Activated T-helper 1 cell treated with Interleukin-2 at 50 U/mL for 16 hours (primary cell): ENCODE data around the gene ITGB1BP1.

Experiments used
- DNase-seq: peaks from one replicate; pipeline ENCODE4 v3.0.0-alpha.2; 2020; ENCODE audit warnings: low read depth

ITGB1BP1 gene

DNA sequence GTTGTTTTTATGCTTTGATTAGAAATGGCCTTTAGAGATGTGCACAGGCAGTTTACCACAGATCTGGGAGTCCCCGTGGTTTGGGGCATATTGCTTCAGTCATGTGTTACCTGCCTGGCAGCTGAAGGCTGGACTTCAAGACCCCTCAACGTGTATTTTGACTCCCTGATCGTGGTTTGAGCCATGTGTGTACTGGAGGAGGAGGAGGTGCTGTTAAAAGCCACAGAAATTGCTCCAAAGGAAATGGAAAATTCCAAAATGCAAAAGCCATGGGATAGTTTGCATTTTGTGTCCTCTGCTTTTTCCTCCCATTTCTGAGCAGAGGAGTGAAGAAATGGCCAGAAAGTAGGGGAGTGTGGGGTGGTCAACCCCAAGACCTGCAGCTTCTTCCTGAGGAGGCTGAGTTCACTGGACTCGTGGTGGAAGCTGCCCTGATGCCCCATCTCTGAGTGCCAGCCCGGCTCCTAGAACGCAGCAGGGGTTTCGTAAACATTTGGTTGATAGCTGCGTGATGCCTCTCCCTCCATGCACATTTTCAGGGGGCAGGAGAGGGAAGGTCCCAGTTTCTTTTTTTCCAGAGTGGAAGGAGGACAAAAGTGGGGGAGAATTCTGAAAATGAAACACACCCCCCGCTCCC lies 45.7 kb downstream of the ITGB1BP1 start:
- no peak for DNase-seq

DNA sequence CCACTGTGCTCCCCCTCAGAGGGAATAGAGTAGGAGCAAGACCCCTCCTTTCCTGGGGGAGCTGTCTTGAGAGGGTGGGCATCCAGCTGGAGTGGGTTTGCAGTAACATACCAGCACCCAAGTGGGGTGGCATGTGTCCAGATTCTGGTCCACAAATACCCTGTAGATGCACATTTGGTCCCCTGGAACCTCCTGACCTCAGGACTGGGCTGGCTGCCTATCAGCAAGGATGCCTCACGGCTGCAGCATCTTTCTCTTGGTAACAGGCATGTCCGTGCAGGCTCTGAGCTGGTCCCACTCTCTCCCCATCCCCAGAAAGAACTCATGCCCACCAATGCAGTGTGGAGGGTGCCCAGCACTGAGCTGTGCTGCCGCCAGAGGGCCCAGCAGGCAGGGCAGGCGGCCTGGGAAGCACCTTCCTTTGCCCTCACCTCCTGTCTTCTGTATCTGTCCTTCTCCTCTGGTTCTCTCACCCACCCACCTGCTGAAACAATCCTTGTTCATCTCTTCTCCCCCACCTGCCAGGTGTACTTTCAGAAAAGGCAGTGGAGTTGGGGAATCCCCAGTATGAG lies 47.4 kb downstream of the ITGB1BP1 start:
- no peak for DNase-seq

GRCh38 chr2:9374071-9374730 lies 49.1 kb downstream of the ITGB1BP1 start:
- no peak for DNase-seq

GRCh38 chr2:9373476-9373875 lies 49.9 kb downstream of the ITGB1BP1 start:
- DNase-seq: no peak

GRCh38 chr2:9373047-9373446 lies 50.3 kb downstream of the ITGB1BP1 start:
- no peak for DNase-seq

- no peak for DNase-seq
Observed at GRCh38 chr2:9370746-9371145, 52.6 kb downstream of the ITGB1BP1 start.

DNA sequence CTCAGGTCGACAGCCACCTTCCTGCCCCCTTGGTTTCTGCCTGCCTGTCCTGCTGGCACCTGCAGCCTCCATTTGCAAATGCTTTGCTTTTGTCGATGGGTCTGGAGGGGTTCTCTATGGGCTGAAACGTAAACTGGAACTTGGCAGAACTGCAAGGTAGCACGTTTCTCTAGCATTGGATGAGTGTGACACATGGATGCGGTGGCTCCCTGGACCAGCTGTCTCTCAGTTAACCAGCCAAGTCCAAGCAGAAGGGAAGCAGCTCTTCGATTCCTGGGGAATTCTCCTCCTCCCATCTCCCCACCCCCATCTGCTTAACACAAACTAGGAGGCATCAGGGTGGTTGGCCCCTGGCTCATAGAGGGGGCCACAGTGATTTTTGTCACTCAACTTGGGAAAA lies 57.3 kb downstream of the ITGB1BP1 start:
- no peak for DNase-seq

DNA sequence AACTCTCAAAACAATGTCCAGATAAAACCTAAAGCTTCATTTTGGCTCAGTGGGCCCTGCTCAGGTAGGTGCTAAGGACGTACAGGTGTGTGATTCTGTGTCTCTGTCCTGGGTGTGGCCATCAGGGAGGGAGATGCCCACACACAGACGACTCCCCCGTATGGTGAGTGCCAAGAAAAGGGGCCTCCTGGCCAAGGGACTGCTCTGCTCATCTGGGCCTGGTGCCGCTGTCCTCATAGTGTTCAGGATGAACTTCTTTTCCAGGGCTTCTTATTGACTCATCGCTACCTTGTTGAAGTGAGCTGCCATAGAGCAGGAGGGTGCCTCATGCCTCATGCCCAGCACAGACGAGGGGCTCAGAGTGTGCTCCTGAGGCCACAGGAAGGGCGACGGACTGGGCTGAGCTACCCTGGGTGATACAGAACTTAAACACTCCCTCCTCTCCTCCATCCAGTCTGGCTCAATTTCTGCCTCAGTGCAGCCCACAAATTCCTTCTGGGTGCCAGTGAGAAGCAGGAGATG lies 57.8 kb downstream of the ITGB1BP1 start:
- DNase-seq: no peak

- DNase-seq: no peak
Observed at GRCh38 chr2:9364791-9365497, 58.4 kb downstream of the ITGB1BP1 start.

DNA sequence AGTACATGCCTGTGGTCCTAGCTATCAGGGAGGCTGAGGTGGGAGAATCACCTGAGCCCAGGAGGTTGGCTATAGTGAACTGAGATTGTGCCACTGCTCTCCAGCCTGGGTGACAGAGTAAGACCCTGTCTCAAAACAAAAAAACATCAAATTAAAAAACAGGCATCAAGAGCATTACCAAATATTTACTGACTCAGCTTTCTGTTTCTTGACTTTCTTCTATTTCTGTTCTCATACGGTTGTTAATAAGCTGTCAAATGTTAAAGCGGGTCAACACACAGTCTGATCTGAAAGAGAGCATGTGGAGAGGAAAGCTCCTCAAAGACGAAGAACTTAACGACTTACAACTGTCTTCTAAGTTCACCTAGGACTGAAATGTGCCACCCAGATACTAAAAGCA lies 59.0 kb downstream of the ITGB1BP1 start:
- DNase-seq: no peak

DNA sequence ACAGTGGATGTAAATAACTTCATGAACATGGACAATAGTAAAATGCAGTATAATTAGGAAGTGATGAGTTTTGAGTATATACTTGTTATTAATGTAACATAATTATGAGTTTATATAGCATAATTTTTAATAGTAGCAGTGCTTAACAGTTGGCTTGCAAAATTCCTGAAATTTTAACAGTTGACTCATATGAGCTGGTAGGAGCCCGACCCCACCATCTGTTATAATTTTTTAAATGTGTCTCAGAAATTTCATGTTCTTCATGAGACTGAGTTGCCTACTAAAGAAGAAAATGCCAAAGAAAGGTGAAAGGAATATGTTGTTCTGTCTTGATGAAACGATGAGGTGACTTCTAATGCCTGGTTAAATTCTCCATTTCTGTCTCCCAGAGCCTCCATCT lies 62.6 kb downstream of the ITGB1BP1 start:
- DNase-seq: no peak

- no peak for DNase-seq
Observed at GRCh38 chr2:9360110-9360509, 63.2 kb downstream of the ITGB1BP1 start.

DNA sequence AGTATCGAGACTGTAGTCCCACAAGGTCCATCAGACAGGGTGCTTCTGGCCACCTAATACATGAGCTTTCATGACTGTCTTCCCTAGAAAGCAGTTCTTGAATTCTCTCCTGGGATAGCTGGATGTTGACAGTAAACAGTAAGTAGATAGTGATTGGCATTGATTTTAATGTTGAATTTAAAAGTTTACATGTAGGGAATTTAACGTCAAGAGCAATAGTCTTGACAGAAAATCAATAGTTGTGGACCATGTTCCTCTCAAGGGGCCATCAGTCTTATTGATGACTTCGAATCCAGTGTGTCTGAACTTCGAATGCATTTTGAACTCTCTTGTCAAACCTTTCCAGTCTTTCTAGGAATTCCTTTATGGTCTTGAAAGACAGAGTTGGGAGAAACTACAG lies 63.9 kb downstream of the ITGB1BP1 start:
- no peak for DNase-seq

- no peak for DNase-seq
Observed at GRCh38 chr2:9358846-9359245, 64.5 kb downstream of the ITGB1BP1 start.

DNA sequence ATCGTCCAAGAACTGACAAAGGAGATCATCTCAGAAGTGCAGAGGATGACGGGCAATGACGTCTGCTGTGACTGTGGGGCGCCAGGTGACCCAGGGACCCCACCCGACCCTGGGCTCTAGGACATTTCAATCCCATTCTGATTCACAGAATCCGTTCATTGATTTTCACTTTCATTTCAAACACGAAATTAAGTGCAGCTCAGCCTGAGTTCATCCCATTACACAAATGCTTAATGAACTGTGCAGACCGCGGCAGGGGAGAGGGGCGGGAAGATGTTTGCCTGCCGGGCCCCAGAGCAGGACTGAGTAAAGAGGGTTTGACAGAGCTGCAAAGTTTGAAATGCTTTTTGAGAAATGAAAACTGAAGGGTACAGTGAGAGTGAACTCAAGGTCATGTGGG lies 67.1 kb downstream of the ITGB1BP1 start:
- no peak for DNase-seq

DNA sequence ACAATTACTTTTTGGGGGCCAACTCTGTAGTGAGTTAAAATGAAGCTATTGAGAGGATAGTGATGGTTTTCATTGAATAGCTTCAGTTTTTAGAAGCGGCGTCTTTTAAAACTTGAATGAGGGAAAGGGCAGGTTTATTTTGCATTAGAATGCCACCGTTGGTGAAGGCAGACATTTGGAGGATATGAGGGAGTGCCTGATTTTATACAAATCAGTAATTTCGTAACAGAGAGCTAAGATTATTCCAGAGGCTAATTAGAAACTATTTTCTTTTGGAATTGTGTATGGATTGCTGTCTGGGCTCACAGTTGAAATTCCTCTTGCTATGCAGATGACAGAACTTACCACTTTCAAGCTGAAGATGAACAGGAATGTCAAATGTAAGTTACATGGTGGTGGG lies 67.6 kb downstream of the ITGB1BP1 start:
- DNase-seq: no peak

DNA sequence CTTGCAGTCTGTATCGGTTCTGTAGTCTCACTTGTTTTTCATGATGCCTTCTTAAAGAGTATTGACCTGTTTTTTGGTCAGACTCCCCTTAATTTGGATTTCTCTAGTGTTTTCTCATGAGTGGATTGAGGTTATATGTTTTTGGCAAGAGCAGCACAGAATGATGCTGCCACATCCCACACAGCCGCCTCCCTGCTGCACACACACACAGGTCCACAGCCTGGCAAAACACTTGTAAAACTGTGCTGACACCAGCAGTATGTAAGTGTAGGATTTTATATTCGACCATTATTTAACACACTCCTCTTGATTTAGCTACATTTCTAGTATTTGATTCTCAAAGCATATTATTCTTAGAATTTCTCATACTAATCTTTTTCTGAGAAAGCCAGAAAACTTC lies 68.1 kb downstream of the ITGB1BP1 start:
- no peak for DNase-seq

GRCh38 chr2:9354318-9354717 lies 69.0 kb downstream of the ITGB1BP1 start:
- DNase-seq: no peak
